ENCODE data around the gene DCPS. TPM values are rescaled to one million over a fixed set of nuclear protein-coding genes. Genes with fewer than 3 reads are reported as not detected.

Gene DCPS
- total RNA-seq, 1 experiment from 2014 or later, result 52.6 TPM

DNA sequence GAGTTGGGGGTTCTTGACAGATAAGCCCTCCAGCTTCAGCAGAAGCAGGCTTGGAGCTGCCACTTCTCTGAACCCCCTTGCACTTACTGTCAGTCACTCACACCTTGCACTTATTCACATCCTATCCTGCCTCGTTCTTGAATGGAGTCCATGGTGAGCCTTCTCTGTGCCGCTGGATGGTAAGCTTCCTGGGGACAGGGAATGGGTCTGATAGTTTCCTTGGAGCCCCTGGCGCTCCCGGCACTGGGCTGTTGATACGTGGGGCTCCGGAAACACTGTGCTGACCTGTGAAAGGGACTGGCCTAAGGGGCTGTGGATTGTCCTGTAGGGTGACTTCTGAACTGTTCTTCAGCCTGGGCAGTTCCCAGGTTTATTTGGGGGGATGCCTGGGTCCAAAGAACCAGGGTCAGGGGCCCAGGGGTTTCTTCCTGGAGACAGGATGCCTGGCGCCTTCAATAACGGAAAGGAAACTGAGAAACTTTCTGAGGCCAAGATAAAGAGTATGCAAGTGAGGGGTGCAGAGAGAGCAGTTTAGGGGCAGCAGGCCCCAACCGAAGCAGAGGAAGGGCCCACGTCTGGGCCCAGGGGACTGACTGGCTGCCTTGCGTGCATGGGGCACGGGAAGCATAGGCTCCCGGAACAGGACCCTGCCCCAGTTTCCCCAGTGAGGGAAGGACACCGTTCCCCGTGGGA is 50.9 kb downstream of the DCPS start:
- DNase-seq (no peak), ATAC-seq (no peak)
- no peaks in the 10 kb centered on the region for H3F3A ChIP-seq (ENCODE audit: low read length, unreplicated experiment)
- no peaks in the 10 kb centered on the region for H3K9me2 ChIP-seq (replicated peaks; ENCODE audit: low read length)
- peak overlapping the region; percentile 95 for H3K4me2 ChIP-seq (ENCODE audit: low read length)
- 0 out of 2 replicates have a peak, but pooled peaks cover 3% of the 10 kb centered on the region for H4K20me1 ChIP-seq (ENCODE audit: low read length)
- POLR2A ChIA-PET (ENCODE audit: unreplicated experiment), result interaction anchor here (0.6 kb wide), 2 partner anchors 52 to 1454 kb away, joined by 3 read pairs; no protein-coding TSS in a partner anchor
- CTCF ChIA-PET, result interaction anchor here (1.0 to 2.1 kb wide), 2 partner anchors 40 to 126 kb away, joined by 3 to 6 read pairs; no protein-coding TSS in a partner anchor
- peak overlapping the region; percentile 60 for H2AFZ ChIP-seq (ENCODE audit: low read length)
- BruUV-seq (replicated peaks), result TSS peak; percentile 84
- peaks cover 57% of the 10 kb centered on the region for H3K4me1 ChIP-seq (ENCODE audit: insufficient read depth, low read length)
- H3K9me3 ChIP-seq (ENCODE audit: low read length), result no peaks in the 10 kb centered on the region
- intact Hi-C loops (cut with micrococcal nuclease), result loop anchor here (2.0 to 5.0 kb wide), 3 partner anchors 33 to 76 kb away; no protein-coding TSS in a partner anchor
- no peak for TF ChIP-seq EZH2phosphoT487 (IDR thresholded peaks at IDR 0.05; ENCODE audit: borderline replicate concordance, low read length)
- TF ChIP-seq, protein P1, sequence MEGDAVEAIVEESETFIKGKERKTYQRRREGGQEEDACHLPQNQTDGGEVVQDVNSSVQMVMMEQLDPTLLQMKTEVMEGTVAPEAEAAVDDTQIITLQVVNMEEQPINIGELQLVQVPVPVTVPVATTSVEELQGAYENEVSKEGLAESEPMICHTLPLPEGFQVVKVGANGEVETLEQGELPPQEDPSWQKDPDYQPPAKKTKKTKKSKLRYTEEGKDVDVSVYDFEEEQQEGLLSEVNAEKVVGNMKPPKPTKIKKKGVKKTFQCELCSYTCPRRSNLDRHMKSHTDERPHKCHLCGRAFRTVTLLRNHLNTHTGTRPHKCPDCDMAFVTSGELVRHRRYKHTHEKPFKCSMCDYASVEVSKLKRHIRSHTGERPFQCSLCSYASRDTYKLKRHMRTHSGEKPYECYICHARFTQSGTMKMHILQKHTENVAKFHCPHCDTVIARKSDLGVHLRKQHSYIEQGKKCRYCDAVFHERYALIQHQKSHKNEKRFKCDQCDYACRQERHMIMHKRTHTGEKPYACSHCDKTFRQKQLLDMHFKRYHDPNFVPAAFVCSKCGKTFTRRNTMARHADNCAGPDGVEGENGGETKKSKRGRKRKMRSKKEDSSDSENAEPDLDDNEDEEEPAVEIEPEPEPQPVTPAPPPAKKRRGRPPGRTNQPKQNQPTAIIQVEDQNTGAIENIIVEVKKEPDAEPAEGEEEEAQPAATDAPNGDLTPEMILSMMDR (conservative IDR thresholded peaks at IDR 0.05; ENCODE audit: low read depth, low read length), result no peak
- no peak for TF ChIP-seq EZH2 (IDR thresholded peaks at IDR 0.05; ENCODE audit: low read length, unreplicated experiment)
- H3K36me3 ChIP-seq (ENCODE audit: low read depth, low read length), result peaks cover 15% of the 10 kb centered on the region; the same call in 1 of the 2 replicates
- peak overlapping the region; percentile 93 for H3K9ac ChIP-seq (ENCODE audit: low read length)
- H3K27me3 ChIP-seq (ENCODE audit: low read length), result no peaks in the 10 kb centered on the region
- H3K27ac ChIP-seq (ENCODE audit: low read length), result peak overlapping the region; percentile 78
- peaks cover 85% of the 10 kb centered on the region for H3K79me2 ChIP-seq (ENCODE audit: low read length)
- H3K4me3 ChIP-seq (ENCODE audit: low read length), result peak overlapping the region; percentile 83

DNA sequence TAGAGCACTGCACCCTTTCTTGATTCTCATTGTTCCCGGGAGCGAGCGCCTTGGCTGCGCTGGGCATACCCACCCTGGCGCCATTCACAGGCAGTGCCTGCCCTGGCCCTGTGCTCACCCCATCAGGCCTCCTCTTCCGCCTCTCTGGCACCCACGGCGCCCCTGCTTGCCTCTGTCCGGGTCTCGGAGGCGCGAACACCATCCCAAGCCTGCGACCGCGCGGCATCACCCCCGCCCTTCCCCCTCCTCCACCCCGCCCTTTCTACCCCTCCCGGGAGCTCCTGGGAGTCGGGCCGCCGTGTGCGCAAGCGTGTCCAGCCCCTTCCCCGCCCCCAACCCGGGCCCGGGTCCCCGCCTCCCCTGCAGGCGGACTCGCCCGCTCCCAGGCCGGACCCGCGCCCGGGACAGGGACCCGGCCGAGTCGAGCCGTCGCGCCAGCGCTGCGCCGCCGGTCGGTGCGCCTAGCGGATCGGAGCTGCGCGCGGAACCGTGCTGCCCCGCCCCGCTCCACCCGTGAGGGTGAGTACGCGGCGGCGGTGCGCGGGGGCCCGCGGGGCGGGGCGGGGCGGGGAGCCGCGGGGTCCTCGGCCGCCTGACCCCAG is 51.6 kb downstream of the DCPS start, which contains the start of gene ST3GAL4:
Gene ST3GAL4 (plus strand): TSS at position 363 of the 602 bp plus-strand sequence. CDS start 50,470 bp downstream, outside the sequence.
- H3F3A ChIP-seq (ENCODE audit: low read length, unreplicated experiment), result no peaks in the 10 kb centered on the region
- H4K20me1 ChIP-seq (ENCODE audit: low read length), result 0 out of 2 replicates have a peak, but pooled peaks cover 3% of the 10 kb centered on the region
- H3K36me3 ChIP-seq (ENCODE audit: low read depth, low read length), result peaks cover 15% of the 10 kb centered on the region; the same call in 1 of the 2 replicates
- CTCF ChIA-PET, result interaction anchor here (0.6 kb wide), 2 partner anchors 66 to 294 kb away, joined by 3 read pairs; no protein-coding TSS in a partner anchor
- H3K4me2 ChIP-seq (ENCODE audit: low read length), result peak within 1 kb of the TSS; percentile 95
- TF ChIP-seq, protein P1 (conservative IDR thresholded peaks at IDR 0.05; ENCODE audit: low read depth, low read length), result no peak
- TF ChIP-seq EZH2 (IDR thresholded peaks at IDR 0.05; ENCODE audit: low read length, unreplicated experiment) (no peak), EZH2phosphoT487 (IDR thresholded peaks at IDR 0.05; ENCODE audit: borderline replicate concordance, low read length) (no peak)
- no peaks in the 10 kb centered on the region for H3K27me3 ChIP-seq (ENCODE audit: low read length)
- BruUV-seq (replicated peaks), result no TSS peak
- POLR2A ChIA-PET (ENCODE audit: unreplicated experiment), result interaction anchor here (0.5 to 0.6 kb wide), 5 partner anchors 23 to 1455 kb away, joined by 3 to 5 read pairs (median 3); no protein-coding TSS in a partner anchor
- no peaks in the 10 kb centered on the region for H3K9me3 ChIP-seq (ENCODE audit: low read length)
- peaks cover 85% of the 10 kb centered on the region for H3K79me2 ChIP-seq (ENCODE audit: low read length)
- DNase-seq (peak; percentile 83), ATAC-seq (peak; percentile 64)
- H3K9ac ChIP-seq (ENCODE audit: low read length), result peak within 1 kb of the TSS; percentile 93
- peak within 1 kb of the TSS; percentile 60 for H2AFZ ChIP-seq (ENCODE audit: low read length)
- no peaks in the 10 kb centered on the region for H3K9me2 ChIP-seq (replicated peaks; ENCODE audit: low read length)
- H3K4me1 ChIP-seq (ENCODE audit: insufficient read depth, low read length), result peaks cover 62% of the 10 kb centered on the region
- peak within 1 kb of the TSS; percentile 78 for H3K27ac ChIP-seq (ENCODE audit: low read length)
- intact Hi-C loops (cut with micrococcal nuclease), result loop anchor here (2.0 kb wide), 1 partner anchor 75 kb away; no protein-coding TSS in a partner anchor
- peak within 1 kb of the TSS; percentile 83 for H3K4me3 ChIP-seq (ENCODE audit: low read length)

Data from PC-3 (cell line).